IMR-90 (cell line): ENCODE measurements around the gene CD69. TPM values are rescaled to one million over a fixed set of nuclear protein-coding genes. Genes with fewer than 3 reads are reported as not detected.
A peak's percentile ranks its signal among the peaks of the same experiment; 100 is the strongest.

Source experiments
- ATAC-seq: fragments of 200-7000 bp; cut with Tn5 transposase; 2 replicates; pipeline ENCODE4 v1.9.1; 2020; ENCODE audit warnings: low read depth, mild to moderate bottlenecking, moderate library complexity
- BruUV-seq: library from RNA; stranded (reverse); fragments of 400-500 nt; replicated peaks from 2 replicates; lab custom pipeline; 2021; lab: Mats Ljungman, UMichigan
- CTCF ChIA-PET: fragments of 300-600 bp; formaldehyde crosslinking; extraction: SDS; loops from one replicate; lab custom pipeline; 2021; ENCODE audit warnings: antibody characterized with exemption; lab: Yijun Ruan, JAX
- POLR2A ChIA-PET: fragments of 300-600 bp; sonication (Branson Sonifier 250); formaldehyde crosslinking; loops from one replicate; lab custom pipeline; 2022; ENCODE audit warnings: antibody characterized with exemption; ENCODE audit not compliant: unreplicated experiment; lab: Charles Lee
- DNase-seq: peaks from one replicate; pipeline ENCODE4 v3.0.0; 2013
- H2AFZ ChIP-seq: replicated peaks from 2 replicates; pipeline ENCODE3; 2013; ENCODE audit warnings: low read length, mild to moderate bottlenecking; ENCODE audit not compliant: poor library complexity
- H2AK5ac ChIP-seq: 2 replicates; pipeline ENCODE4 v1.6.1; 2013; ENCODE audit warnings: low read depth, low read length, inconsistent platforms
- H2AK9ac ChIP-seq: replicated peaks from 2 replicates; pipeline ENCODE3; 2013; ENCODE audit warnings: mild to moderate bottlenecking, low read depth, low read length, moderate library complexity; ENCODE audit not compliant: poor library complexity
- H2BK120ac ChIP-seq: 2 replicates; pipeline ENCODE4 v1.6.1; 2013; ENCODE audit warnings: low read depth, low read length, inconsistent platforms
- H2BK15ac ChIP-seq: 3 replicates; pipeline ENCODE4 v1.6.1; 2013; ENCODE audit warnings: low read depth, low read length, inconsistent platforms
- H2BK20ac ChIP-seq: 2 replicates; pipeline ENCODE4 v1.6.1; 2013; ENCODE audit warnings: low read depth, mild to moderate bottlenecking, inconsistent platforms, low read length, moderate library complexity
- H2BK5ac ChIP-seq: 2 replicates; pipeline ENCODE4 v1.6.1; 2013; ENCODE audit warnings: mild to moderate bottlenecking, low read depth, low read length, inconsistent platforms; ENCODE audit not compliant: poor library complexity, severe bottlenecking
- H3K14ac ChIP-seq: replicated peaks from 2 replicates; pipeline ENCODE4 v1.6.1; 2013; ENCODE audit warnings: low read depth, low read length, inconsistent platforms
- H3K18ac ChIP-seq: 2 replicates; pipeline ENCODE4 v1.6.1; 2013; ENCODE audit warnings: low read depth, low read length, control low read depth
- H3K23ac ChIP-seq: 2 replicates; pipeline ENCODE4 v1.6.1; 2013; ENCODE audit warnings: low read depth, low read length, inconsistent platforms
- H3K27ac ChIP-seq: 2 replicates; pipeline ENCODE4 v1.5.1; 2013; ENCODE audit warnings: mild to moderate bottlenecking, control low read depth, low read length; ENCODE audit not compliant: insufficient read depth
- H3K27me3 ChIP-seq: 2 replicates; pipeline ENCODE4 v1.6.1; 2013; ENCODE audit warnings: low read length; ENCODE audit not compliant: control insufficient read depth, insufficient read depth
- H3K36me3 ChIP-seq: 2 replicates; pipeline ENCODE4 v1.6.1; 2013; ENCODE audit warnings: low read length, mixed read lengths; ENCODE audit not compliant: control insufficient read depth, insufficient read depth
- H3K4ac ChIP-seq: 2 replicates; pipeline ENCODE4 v1.6.1; 2013; ENCODE audit warnings: low read depth, low read length, inconsistent platforms
- H3K4me1 ChIP-seq: 2 replicates; pipeline ENCODE4 v1.6.1; 2013; ENCODE audit warnings: low read length, mixed read lengths; ENCODE audit not compliant: control insufficient read depth, insufficient read depth
- H3K4me2 ChIP-seq: 2 replicates; pipeline ENCODE4 v1.6.1; 2013; ENCODE audit warnings: low read depth, mild to moderate bottlenecking, control low read depth, low read length, moderate library complexity
- H3K4me3 ChIP-seq: 2 replicates; pipeline ENCODE4 v1.5.1; 2013; ENCODE audit warnings: low read depth, mild to moderate bottlenecking, control low read depth, low read length, moderate library complexity; ENCODE audit not compliant: insufficient read depth
- H3K56ac ChIP-seq: 2 replicates; pipeline ENCODE4 v1.6.1; 2013; ENCODE audit warnings: low read length, inconsistent platforms; ENCODE audit not compliant: insufficient read depth; ENCODE audit errors: extremely low read depth
- H3K79me1 ChIP-seq, 2 experiments: 2 replicates each; pipeline ENCODE4 v1.6.1; 2013; ENCODE audit warnings: low read length in 2 of 2, inconsistent platforms in 1 of 2, low read depth in 1 of 2
- H3K9ac ChIP-seq: 2 replicates; pipeline ENCODE4 v1.6.1; 2013; ENCODE audit warnings: low read depth, low read length, control low read depth
- H3K9me1 ChIP-seq: 2 replicates; pipeline ENCODE4 v1.6.1; 2013; ENCODE audit warnings: low read length, inconsistent platforms; ENCODE audit not compliant: insufficient read depth
- H3K9me3 ChIP-seq: 2 replicates; pipeline ENCODE4 v1.6.1; 2013; ENCODE audit warnings: low read length; ENCODE audit not compliant: control insufficient read depth, insufficient read depth
- H4K20me1 ChIP-seq: 2 replicates; pipeline ENCODE4 v1.6.1; 2013; ENCODE audit warnings: low read length, inconsistent platforms; ENCODE audit not compliant: insufficient read depth
- H4K5ac ChIP-seq: 2 replicates; pipeline ENCODE4 v1.6.1; 2013; ENCODE audit warnings: mild to moderate bottlenecking, low read depth, low read length, control low read depth
- H4K8ac ChIP-seq, 2 experiments: 2 replicates each; pipeline ENCODE4 v1.6.1; 2013; ENCODE audit warnings: low read depth in 2 of 2, low read length in 2 of 2, control low read depth in 1 of 2, inconsistent platforms in 1 of 2
- H4K91ac ChIP-seq: 2 replicates; pipeline ENCODE4 v1.6.1; 2013; ENCODE audit warnings: low read depth, low read length, inconsistent platforms; ENCODE audit not compliant: insufficient read depth
- FOS ChIP-seq: fragments of 150-350 bp; IDR thresholded peaks from 2 replicates; pipeline ENCODE4 v1.6.1; 2016; ENCODE audit warnings: low read depth, low read length
- MAFK ChIP-seq: IDR thresholded peaks from 2 replicates; pipeline ENCODE4 v1.6.1; 2012; ENCODE audit warnings: low read depth, low read length, improper control_type of control experiment
- POLR2A ChIP-seq: IDR thresholded peaks from 2 replicates; pipeline ENCODE4 v1.6.1; 2012; ENCODE audit warnings: mild to moderate bottlenecking, low read depth, low read length
- RCOR1 ChIP-seq: IDR thresholded peaks from 2 replicates; pipeline ENCODE4 v1.6.1; 2012; ENCODE audit warnings: mild to moderate bottlenecking, low read length, improper control_type of control experiment; ENCODE audit not compliant: insufficient replicate concordance
- USF2 ChIP-seq: fragments of 150-350 bp; IDR thresholded peaks from 2 replicates; pipeline ENCODE4 v1.6.1; 2017; ENCODE audit warnings: mild to moderate bottlenecking, antibody characterized with exemption, low read length, low read depth
- WGBS, 2 experiments: methylation state at CpG; one replicate each; pipeline versions ENCODE4 v1.1.5 to v1.1.7; 2013; ENCODE audit warnings: missing lambda C conversion rate in 2 of 2; ENCODE audit not compliant: insufficient read length in 1 of 2; ENCODE audit errors: extremely low coverage in 2 of 2; 5-methylcytosine and 5-hydroxymethylcytosine counted together
- dilution Hi-C: fragments of 300-500 bp; cut with HindIII; formaldehyde crosslinking; loops from one replicate; pipeline ENCODE4 v1.14.3; 2018; ENCODE audit warnings: low sequenced_read_pairs; ENCODE audit not compliant: unreplicated experiment
- in situ Hi-C: fragments of 300-500 bp; cut with MboI; formaldehyde crosslinking; loops from 3 replicates; pipeline ENCODE4 v1.14.3; 2019; ENCODE audit warnings: low sequenced_read_pairs, inconsistent platforms, mixed read lengths
- intact Hi-C: fragments of 100-400 bp; cut with micrococcal nuclease; formaldehyde crosslinking; loops from 2 replicates; pipeline ENCODE4 v1.10.0; 2022
- polyA plus RNA-seq, 3 experiments: library from polyadenylated mRNA; depleted of rRNA; stranded (reverse); fragments of >200 nt; gene quantifications; 2 replicates each; pipeline ENCODE4 v1.2.3, GENCODE V29; 2012; ENCODE audit warnings: low replicate concordance in 1 of 3
- total RNA-seq: library from RNA; depleted of rRNA; stranded (reverse); fragments of >200 nt; gene quantifications from 2 replicates; pipeline ENCODE4 v1.2.3, GENCODE V29; 2012

Gene CD69
- total and polyA plus RNA-seq, 2 of the 4 experiments (the other 2 are of a cell fraction): not detected

GRCh38 chr12:9793779-9794395 lies 33.2 kb upstream of the CD69 start:
- no peaks in the 10 kb centered on the region for H3K27me3 ChIP-seq
- H4K20me1 ChIP-seq: no peaks in the 10 kb centered on the region
- H3K9ac ChIP-seq: no peak overlapping the region
- H3K4ac ChIP-seq: no peak overlapping the region
- peak overlapping the region; percentile 77; the same call in 1 of the 2 replicates for H2BK120ac ChIP-seq
- no peak for DNase-seq
- no peak for ATAC-seq
- no peak overlapping the region; the same call in 1 of the 2 replicates for H3K18ac ChIP-seq
- no peaks in the 10 kb centered on the region for H3K79me1 ChIP-seq
- no peak overlapping the region for H3K4me3 ChIP-seq
- peak overlapping the region; percentile 64; the same call in 1 of the 3 replicates for H2BK15ac ChIP-seq
- no peaks in the 10 kb centered on the region for H3K9me3 ChIP-seq
- H3K14ac ChIP-seq: no peak overlapping the region
- H2AK9ac ChIP-seq: no peak overlapping the region
- H3K4me1 ChIP-seq: peaks cover 2% of the 10 kb centered on the region; the same call in 1 of the 2 replicates
- intact Hi-C loops: no loop called here
- dilution Hi-C loops: no loop called here
- H4K5ac ChIP-seq: no peak overlapping the region
- no peak overlapping the region for H2BK5ac ChIP-seq
- 0 out of 2 replicates have a peak, but pooled peaks cover 2% of the 10 kb centered on the region for H3K9me1 ChIP-seq
- no peak overlapping the region for H3K27ac ChIP-seq
- peak overlapping the region; percentile 94 for H2BK20ac ChIP-seq
- H4K91ac ChIP-seq: peak overlapping the region; percentile 42; the same call in 1 of the 2 replicates
- no TSS peak for BruUV-seq
- H4K8ac ChIP-seq: no peak overlapping the region
- TF ChIP-seq POLR2A (no peak), USF2 (no peak), FOS (no peak), RCOR1 (no peak), MAFK (no peak)
- H3K23ac ChIP-seq: no peak overlapping the region; the same call in 1 of the 2 replicates
- in situ Hi-C loops: no loop called here
- no peak overlapping the region for H3K4me2 ChIP-seq
- no CpG with 5 or more reads among the region's 8 CpGs for WGBS, 2 experiments
- H2AFZ ChIP-seq: no peak overlapping the region
- no peaks in the 10 kb centered on the region for H3K36me3 ChIP-seq
- H2AK5ac ChIP-seq: no peak overlapping the region
- ChIA-PET CTCF (no interaction called here), POLR2A (no interaction called here)
- no peak overlapping the region for H3K56ac ChIP-seq
